Choroid plexus epithelial cell (primary cell): ENCODE data around the gene TESMIN.

ENCODE experiments used
- DNase-seq: peaks from one replicate; pipeline ENCODE4 v3.0.0-alpha.2; 2010; ENCODE audit warnings: low read depth
- H3K4me3 ChIP-seq: 2 replicates; pipeline ENCODE4 v1.5.1; 2011; ENCODE audit warnings: low read depth, mild to moderate bottlenecking, control low read depth, low read length, moderate library complexity
- TF ChIP-seq, protein P1 (sequence below): conservative IDR thresholded peaks from 2 replicates; pipeline ENCODE4 v1.5.1; 2011; ENCODE audit warnings: low read depth, mild to moderate bottlenecking, control low read depth, inconsistent platforms, low read length, moderate library complexity

The TESMIN gene

DNA sequence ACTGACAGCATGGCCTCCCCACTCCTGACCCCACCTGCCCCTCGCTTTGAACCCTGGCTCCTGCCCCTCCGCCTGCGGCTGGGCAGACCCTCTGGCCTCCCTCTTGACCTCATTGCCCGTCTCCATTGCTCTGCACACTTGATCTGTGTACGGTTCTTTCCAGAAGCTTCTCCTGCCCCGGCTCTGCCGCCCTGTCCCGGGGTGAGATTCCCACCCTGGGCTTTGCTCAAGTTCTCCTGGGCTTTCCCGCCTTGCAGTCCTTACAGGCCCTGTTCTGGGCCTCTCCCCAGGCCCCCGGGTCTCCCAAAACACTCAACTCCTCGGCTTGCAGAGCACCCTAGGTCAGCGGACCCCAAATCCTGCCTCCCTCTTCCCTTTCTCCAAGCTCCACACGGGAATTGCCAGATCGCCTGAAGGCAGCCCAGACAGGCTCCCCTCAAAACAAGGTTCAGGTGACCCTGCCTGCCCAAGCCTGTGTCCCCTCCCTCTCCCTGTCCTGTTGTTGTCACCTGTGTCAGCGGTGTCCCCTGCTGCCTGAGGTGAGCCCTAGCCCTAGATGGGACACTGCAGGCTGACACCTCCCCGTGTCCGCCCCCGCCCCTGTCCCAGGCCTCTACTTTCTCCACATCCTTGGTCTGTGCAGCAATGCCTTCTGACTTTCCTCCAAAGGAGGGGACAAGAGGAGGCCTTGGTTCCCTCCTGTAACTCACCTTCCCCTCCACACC, 65.5 kb downstream of the TESMIN start:
- H3K4me3 ChIP-seq = no peak overlapping the region
- no peak for DNase-seq
- TF ChIP-seq, protein P1, sequence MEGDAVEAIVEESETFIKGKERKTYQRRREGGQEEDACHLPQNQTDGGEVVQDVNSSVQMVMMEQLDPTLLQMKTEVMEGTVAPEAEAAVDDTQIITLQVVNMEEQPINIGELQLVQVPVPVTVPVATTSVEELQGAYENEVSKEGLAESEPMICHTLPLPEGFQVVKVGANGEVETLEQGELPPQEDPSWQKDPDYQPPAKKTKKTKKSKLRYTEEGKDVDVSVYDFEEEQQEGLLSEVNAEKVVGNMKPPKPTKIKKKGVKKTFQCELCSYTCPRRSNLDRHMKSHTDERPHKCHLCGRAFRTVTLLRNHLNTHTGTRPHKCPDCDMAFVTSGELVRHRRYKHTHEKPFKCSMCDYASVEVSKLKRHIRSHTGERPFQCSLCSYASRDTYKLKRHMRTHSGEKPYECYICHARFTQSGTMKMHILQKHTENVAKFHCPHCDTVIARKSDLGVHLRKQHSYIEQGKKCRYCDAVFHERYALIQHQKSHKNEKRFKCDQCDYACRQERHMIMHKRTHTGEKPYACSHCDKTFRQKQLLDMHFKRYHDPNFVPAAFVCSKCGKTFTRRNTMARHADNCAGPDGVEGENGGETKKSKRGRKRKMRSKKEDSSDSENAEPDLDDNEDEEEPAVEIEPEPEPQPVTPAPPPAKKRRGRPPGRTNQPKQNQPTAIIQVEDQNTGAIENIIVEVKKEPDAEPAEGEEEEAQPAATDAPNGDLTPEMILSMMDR = no peak

DNA sequence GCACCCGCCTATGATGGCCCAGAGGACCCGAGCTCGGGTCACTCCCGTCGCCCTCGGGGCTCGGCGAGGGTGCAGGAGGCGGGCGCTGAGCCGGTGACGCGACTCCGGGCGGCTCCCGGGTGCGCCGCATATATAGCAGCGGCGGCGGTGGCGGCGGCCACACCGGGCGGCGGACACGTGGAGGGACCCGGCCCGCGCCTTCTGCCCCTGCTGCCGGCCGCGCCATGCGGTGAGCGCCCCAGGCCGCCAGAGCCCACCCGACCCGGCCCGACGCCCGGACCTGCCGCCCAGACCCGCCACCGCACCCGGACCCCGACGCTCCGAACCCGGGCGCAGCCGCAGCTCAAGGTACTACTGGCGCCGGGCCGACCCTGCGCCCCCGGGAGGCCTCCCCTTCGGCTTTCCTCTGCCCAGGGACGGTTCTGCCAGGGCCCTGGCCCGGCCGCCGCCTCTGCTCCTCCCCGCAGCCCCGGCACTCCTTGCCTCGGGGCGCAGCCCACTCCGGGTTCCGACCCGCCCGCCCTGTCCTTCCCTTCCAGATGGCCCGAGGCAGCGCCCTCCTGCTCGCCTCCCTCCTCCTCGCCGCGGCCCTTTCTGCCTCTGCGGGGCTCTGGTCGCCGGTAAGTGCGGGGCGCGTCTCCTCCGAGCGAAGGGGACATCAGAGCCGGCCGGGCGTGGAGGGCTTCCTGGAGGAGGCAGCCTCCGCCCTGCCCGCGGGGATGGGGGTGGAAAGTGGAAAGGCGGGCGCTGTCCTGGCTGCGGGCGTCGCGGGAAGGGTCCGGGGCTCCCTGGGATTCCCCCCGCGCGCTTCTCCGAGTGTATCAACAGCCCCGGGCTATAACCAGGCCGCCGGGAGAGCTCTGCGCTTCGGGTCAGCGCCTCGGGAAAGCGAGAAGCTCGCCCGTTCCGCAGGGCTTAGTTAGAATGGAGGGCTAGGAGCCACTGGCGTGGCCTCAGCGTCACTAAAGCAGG, 66.6 kb downstream of the TESMIN start, which contains the start of gene GAL:
GAL (plus strand) TSS at position 160 of the 972 bp plus-strand sequence; CDS start at position 540, 380 bp downstream.
- DNase-seq = no peak
- H3K4me3 ChIP-seq = peak within 1 kb of the TSS; percentile 17
- TF ChIP-seq, protein P1 = no peak

DNA sequence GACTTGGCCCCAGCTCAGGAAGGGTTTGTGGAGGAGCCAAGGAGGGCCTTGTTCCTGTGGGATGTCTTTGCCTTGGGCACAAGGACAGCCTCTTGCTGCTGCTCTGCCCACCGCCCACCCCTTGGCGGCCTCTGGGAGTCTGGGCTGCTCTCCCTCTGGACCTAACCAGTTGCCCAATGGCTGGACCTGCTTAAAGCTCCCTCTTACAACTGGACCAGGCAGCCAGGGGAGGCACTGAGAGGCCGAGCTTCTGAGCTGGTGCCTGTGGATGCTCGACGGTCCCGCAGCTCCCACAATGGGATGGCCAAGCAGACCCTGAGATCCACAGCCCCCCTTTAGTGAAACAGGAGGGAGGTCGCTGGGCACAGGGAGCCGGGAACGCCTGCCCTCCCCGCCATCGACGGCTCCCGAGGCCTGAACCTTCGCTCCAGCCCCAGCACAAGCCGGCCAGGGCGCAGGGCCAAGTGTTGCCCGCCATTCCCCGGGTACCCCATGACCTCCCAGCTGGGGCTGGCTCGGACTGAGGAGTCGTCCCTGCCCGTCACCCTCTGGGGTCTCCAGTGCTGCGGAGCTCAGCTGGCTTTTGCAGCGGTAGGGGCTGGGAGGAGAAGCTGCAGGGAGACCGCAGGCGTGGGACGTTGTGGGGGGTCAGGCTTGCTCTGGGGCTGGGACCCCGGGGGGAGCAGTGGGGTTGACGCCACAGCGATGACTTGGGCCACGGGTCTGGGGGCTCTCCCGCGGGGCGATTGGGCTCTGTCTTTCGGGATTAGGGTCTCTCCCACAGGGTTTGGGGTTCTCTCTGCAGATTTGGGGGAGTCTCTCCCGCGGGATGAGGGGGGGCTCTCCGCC, 67.6 kb downstream of the TESMIN start:
- TF ChIP-seq, protein P1 = no peak
- H3K4me3 ChIP-seq = no peak overlapping the region

DNA sequence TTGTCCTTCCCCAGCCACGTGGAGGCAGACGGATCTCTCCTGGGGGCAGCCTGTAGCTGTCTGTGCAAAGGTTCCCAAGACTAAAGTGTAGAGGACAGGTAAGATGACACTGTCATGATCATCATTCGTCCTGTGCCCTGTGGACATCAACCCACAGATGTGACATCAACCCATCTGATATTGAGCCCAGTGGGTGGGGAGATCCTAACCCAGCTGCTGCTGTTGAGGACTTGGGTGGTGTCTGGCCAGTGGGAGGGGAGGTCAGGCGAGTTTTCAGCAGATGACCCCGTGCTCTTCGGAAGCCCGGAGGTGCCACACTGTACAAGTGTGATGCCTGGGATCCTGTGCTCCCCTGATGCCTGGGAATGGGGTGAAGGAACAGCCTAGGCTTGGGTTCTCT, 68.2 kb downstream of the TESMIN start:
- TF ChIP-seq, protein P1 = no peak
- no peak for DNase-seq
- H3K4me3 ChIP-seq = no peak overlapping the region

More for the DNA sequence above, 67.6 kb downstream of the TESMIN start:
- no peak for DNase-seq

DNA sequence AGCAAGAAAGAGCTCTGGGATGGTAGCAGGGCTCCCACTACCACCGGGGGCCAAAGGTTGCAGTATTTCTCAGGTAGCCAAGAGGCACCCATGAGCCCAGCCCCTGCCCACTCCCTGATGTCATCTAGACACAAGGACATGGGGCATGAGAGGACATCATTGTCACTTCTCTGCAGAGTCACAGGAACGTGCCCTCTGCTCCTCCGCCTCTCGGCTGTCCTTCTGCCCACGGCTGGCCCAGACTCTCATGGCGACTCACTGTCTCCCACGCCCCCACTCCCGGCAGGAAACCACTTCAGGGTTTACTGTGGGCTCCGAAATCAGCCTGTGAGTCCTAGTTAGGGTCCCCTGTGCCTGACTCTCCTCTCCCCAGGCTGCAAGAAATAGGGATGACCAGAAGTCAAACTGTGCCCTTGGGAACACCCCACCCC, 68.8 kb downstream of the TESMIN start:
- TF ChIP-seq, protein P1 = no peak
- DNase-seq = no peak
- no peak overlapping the region for H3K4me3 ChIP-seq

DNA sequence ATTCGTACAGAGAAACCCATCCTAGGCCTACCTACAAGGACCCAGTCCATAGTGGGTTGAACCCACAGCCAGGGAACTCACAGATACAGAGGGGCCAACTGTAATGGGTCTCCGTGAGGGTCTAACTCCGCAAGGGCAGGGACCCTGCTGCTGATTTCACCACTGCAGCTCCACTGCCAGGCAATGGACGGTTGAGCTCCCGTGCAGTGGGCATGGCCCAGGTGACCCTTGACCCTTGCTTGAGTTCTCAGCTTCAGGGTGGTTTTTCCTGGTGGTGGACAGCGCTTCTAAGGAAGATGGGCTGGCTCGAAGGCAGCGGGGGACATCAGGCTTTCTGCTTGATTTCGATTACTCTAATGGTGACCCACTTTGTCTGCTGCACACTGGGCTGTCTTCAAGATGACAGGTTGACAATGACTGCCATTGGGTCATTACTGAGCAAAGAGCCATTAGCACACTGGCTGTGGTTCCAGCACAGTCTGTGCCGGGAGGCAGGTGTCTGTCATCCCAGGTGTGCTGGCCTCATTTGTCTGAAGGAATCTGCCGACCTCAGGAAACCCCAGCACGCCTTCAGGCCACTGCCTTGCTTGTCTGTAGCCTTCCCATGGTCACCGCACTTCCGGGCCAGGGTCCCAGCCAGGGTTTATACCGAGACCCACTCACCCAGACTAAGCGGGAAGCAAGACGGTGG, 70.6 kb downstream of the TESMIN start:
- H3K4me3 ChIP-seq = no peak overlapping the region
- TF ChIP-seq, protein P1 = no peak
- DNase-seq = no peak
